Islet precursor cell (in vitro differentiated cells): Measurements from ENCODE around the gene MSH4.
A peak's percentile ranks its signal among the peaks of the same experiment; 100 is the strongest.

Experiments used
- DNase-seq: peaks from one replicate; pipeline ENCODE4 v3.0.0-alpha.2; 2018

The MSH4 gene

GRCh38 chr1:75950176-75950575 lies 153.5 kb downstream of the MSH4 start:
- no peak for DNase-seq

- DNase-seq, result no peak
These were observed 155.3 kb downstream of the MSH4 start for GRCh38 chr1:75952016-75952415.

GRCh38 chr1:75953461-75953860 lies 156.8 kb downstream of the MSH4 start:
- peak; percentile 59 for DNase-seq

- DNase-seq, result no peak
These were observed 157.9 kb downstream of the MSH4 start for GRCh38 chr1:75954586-75954985.
